Tibial artery (tissue), 4 donors: ENCODE results near the gene PLEKHA5.

Experiments
- DNase-seq, 2 donors: peaks; one replicate each; pipeline ENCODE4 v3.0.0-alpha.2; 2019
- H3K27ac ChIP-seq, 2 donors: fragments of 200-600 bp; sonication (generic) in 1 of 2; 1 replicate in 1 of 2; 2 replicates in 1 of 2; pipeline ENCODE4 v1.5.1; 2018 to 2019; ENCODE audit warnings: mild to moderate bottlenecking in 1 of 2
- H3K27me3 ChIP-seq, 2 donors: fragments of 200-600 bp; sonication (generic) in 1 of 2; one replicate each; pipeline versions ENCODE4 v1.5.1 to v1.6.0; 2016 to 2019
- H3K36me3 ChIP-seq, 3 donors: fragments of 200-600 bp; sonication (generic) in 2 of 3; one replicate each; pipeline ENCODE4 v1.5.1; 2016 to 2019; ENCODE audit warnings: mild to moderate bottlenecking in 2 of 3
- H3K4me1 ChIP-seq, 4 donors: fragments of 200-600 bp; sonication (generic) in 2 of 4; 1 replicate in 3 of 4; 2 replicates in 1 of 4; pipeline ENCODE4 v1.5.1; 2016 to 2019
- H3K4me3 ChIP-seq, 2 donors: fragments of 200-600 bp; sonication (generic) in 1 of 2; 1 replicate in 1 of 2; 2 replicates in 1 of 2; pipeline ENCODE4 v1.5.1; 2018 to 2019; ENCODE audit warnings: mild to moderate bottlenecking in 2 of 2
- H3K9me3 ChIP-seq, 3 donors: fragments of 200-600 bp; sonication (generic) in 1 of 3; one replicate each; pipeline ENCODE4 v1.5.1; 2016 to 2019
- CTCF ChIP-seq, 2 experiments: fragments of 200-600 bp in 1 of 2; fragments of 450-650 bp in 1 of 2; IDR thresholded peaks; one replicate each; pipeline ENCODE4 v1.5.1; 2017 to 2019; ENCODE audit warnings: antibody characterized with exemption in 2 of 2, mild to moderate bottlenecking in 1 of 2, moderate library complexity in 1 of 2
- intact Hi-C: fragments of 100-400 bp; cut with DNase I; formaldehyde crosslinking; loops from one replicate; pipeline ENCODE4 v1.15.0; 2023; ENCODE audit warnings: low total_unique reads

Gene PLEKHA5

GRCh38 chr12:19203539-19204506, 74.3 kb downstream of the PLEKHA5 start:
- Histone ChIP-seq H3K36me3 (no peaks in the 10 kb centered on the region), H3K4me1 (no peaks in the 10 kb centered on the region), H3K27me3 (no peaks in the 10 kb centered on the region), H3K4me3 (no peak overlapping the region), H3K9me3 (no peaks in the 10 kb centered on the region), H3K27ac (no peak overlapping the region)
- intact Hi-C loops, result no loop called here
- TF ChIP-seq CTCF (IDR thresholded peaks at IDR 0.05), result no peak
- no peak for DNase-seq

GRCh38 chr12:19205120-19205519, 75.6 kb downstream of the PLEKHA5 start:
- H3K36me3 ChIP-seq, result no peaks in the 10 kb centered on the region
- H3K4me1 ChIP-seq, result no peaks in the 10 kb centered on the region
- no peak for DNase-seq
- no peak overlapping the region for H3K27ac ChIP-seq
- intact Hi-C loops, result no loop called here
- no peak overlapping the region for H3K4me3 ChIP-seq
- TF ChIP-seq CTCF (IDR thresholded peaks at IDR 0.05), result no peak
- H3K9me3 ChIP-seq, result no peaks in the 10 kb centered on the region
- H3K27me3 ChIP-seq, result no peaks in the 10 kb centered on the region

- no peak for DNase-seq
- no peak overlapping the region for H3K27ac ChIP-seq
- H3K4me1 ChIP-seq, result no peaks in the 10 kb centered on the region
- H3K36me3 ChIP-seq, result no peaks in the 10 kb centered on the region
- H3K9me3 ChIP-seq, result no peaks in the 10 kb centered on the region
- no peak for TF ChIP-seq CTCF (IDR thresholded peaks at IDR 0.05)
- intact Hi-C loops, result no loop called here
- no peaks in the 10 kb centered on the region for H3K27me3 ChIP-seq
- no peak overlapping the region for H3K4me3 ChIP-seq
These were observed 77.1 kb downstream of the PLEKHA5 start for GRCh38 chr12:19206493-19207077.

GRCh38 chr12:19208456-19208855, 78.9 kb downstream of the PLEKHA5 start:
- no peak for TF ChIP-seq CTCF (IDR thresholded peaks at IDR 0.05)
- Histone ChIP-seq H3K27me3 (no peaks in the 10 kb centered on the region), H3K4me3 (no peak overlapping the region), H3K27ac (no peak overlapping the region), H3K4me1 (no peaks in the 10 kb centered on the region), H3K36me3 (no peaks in the 10 kb centered on the region), H3K9me3 (no peaks in the 10 kb centered on the region)
- no peak for DNase-seq
- intact Hi-C loops, result no loop called here

GRCh38 chr12:19209661-19210060, 80.1 kb downstream of the PLEKHA5 start:
- no peak for DNase-seq
- no peaks in the 10 kb centered on the region for H3K9me3 ChIP-seq
- no peaks in the 10 kb centered on the region for H3K36me3 ChIP-seq
- H3K27ac ChIP-seq, result no peak overlapping the region
- no peak overlapping the region for H3K4me3 ChIP-seq
- no peaks in the 10 kb centered on the region for H3K27me3 ChIP-seq
- no peak for TF ChIP-seq CTCF (IDR thresholded peaks at IDR 0.05)
- intact Hi-C loops, result no loop called here
- peaks cover 0 to 7% (median 0%) of the 10 kb centered on the region in 4 donors for H3K4me1 ChIP-seq
